ENCODE results near the gene PCYT1B. TPM values are rescaled to one million over a fixed set of nuclear protein-coding genes. Genes with fewer than 3 reads are reported as not detected.
"Not testable (repeated sequence)": the region's sequence is repeated elsewhere in the genome, so short reads cannot be mapped to it uniquely, and the experiment has no call there.

The PCYT1B gene
- total RNA-seq, 1 donor from 2014 or later, result 1.0 TPM

DNA sequence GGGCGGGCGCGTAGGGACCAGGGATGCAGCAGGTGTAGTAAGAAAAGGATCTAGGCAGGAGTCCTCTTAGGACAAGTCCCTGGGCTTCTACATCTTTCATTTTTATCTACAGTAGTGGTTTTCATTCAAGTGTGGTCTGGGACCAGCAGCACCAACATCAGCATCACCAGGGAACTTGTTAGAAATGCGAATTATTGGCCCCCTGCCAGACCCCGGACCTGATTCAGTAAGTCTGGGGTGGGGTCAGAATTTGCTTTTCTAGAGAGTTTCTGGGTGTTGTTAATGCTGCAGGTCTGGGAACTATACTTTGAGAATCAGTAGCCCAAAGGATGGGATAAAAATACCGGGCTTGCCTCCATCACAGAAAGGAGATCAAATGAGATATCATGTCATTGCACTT is 1.3 kb upstream of the PCYT1B start:
- peaks cover 3 to 5% (median 4%) of the 10 kb centered on the region in 3 donors for H3K4me1 ChIP-seq (ENCODE audit: control insufficient read depth in 3 of 3, insufficient read depth in 3 of 3, low read length in 3 of 3)
- H3K4me3 ChIP-seq (ENCODE audit: low read length in 3 of 3), result no peak overlapping the region
- H3K27ac ChIP-seq (ENCODE audit: low read depth, low read length), result no peak overlapping the region
- no peak overlapping the region for H3K9ac ChIP-seq (ENCODE audit: low read depth in 1 of 3, low read length in 3 of 3)
- peaks cover 0 to 5% (median 0%) of the 10 kb centered on the region in 3 donors for H3K27me3 ChIP-seq (ENCODE audit: control insufficient read depth in 3 of 3, insufficient read depth in 3 of 3, low read length in 3 of 3)
- H3K9me3 ChIP-seq (ENCODE audit: control insufficient read depth in 3 of 3, low read length in 3 of 3), result no peaks in the 10 kb centered on the region
- no peaks in the 10 kb centered on the region for H3K36me3 ChIP-seq (ENCODE audit: control insufficient read depth in 3 of 3, insufficient read depth in 3 of 3, low read length in 3 of 3)

DNA sequence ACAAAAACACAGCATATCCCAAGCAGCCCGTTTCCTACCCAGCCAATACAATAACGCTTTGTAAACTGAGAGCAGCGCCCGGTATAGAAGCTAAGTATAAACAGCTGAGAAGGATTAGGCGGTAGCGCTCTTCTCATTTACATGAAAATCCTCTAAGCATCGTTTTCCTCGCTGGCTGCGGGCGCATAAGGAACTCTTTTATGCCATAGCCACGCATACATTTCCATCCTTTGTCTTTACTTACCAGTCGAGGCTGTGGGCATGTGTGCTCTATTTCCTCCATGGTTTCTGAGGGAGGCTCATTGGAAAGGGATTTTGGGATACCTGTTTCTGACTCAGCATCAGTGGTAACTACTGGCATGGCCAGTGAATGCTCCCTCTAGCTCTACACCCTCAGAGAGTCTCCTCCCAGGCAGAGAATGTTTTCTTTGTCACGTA is 383 bp downstream of the PCYT1B start:
- Histone ChIP-seq H3K27ac (ENCODE audit: low read depth, low read length) (no peak overlapping the region), H3K36me3 (ENCODE audit: control insufficient read depth in 3 of 3, insufficient read depth in 3 of 3, low read length in 3 of 3) (no peaks in the 10 kb centered on the region), H3K4me1 (ENCODE audit: control insufficient read depth in 3 of 3, insufficient read depth in 3 of 3, low read length in 3 of 3) (peaks cover 3 to 5% (median 4%) of the 10 kb centered on the region in 3 donors), H3K4me3 (ENCODE audit: low read length in 3 of 3) (peak overlapping the region; percentile 10 to 35 (median 18)), H3K9me3 (ENCODE audit: control insufficient read depth in 3 of 3, low read length in 3 of 3) (no peaks in the 10 kb centered on the region), H3K9ac (ENCODE audit: low read depth in 1 of 3, low read length in 3 of 3) (no peak overlapping the region), H3K27me3 (ENCODE audit: control insufficient read depth in 3 of 3, insufficient read depth in 3 of 3, low read length in 3 of 3) (peaks cover 0 to 5% (median 0%) of the 10 kb centered on the region in 3 donors)

DNA sequence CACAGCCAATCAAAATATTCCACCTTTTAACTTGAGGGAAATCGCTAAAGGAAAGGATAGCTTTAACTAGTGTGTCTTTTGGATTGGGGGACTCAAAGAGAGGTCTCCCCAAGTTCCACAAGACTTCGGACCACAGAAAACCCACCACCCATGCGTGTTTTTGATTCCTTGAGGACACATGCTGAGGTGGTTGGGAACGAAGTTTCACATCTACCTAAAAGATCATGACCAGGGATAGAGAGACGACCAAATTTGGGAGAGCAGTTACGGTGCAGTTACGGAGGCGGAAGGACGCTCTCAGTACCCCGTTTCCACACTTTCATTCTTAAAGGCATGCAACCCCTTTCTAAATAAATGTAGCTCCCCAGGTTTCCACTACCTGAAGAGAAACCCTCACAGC is 1.1 kb downstream of the PCYT1B start:
- Histone ChIP-seq H3K27me3 (ENCODE audit: control insufficient read depth in 3 of 3, insufficient read depth in 3 of 3, low read length in 3 of 3) (peaks cover 0 to 5% (median 0%) of the 10 kb centered on the region in 3 donors), H3K36me3 (ENCODE audit: control insufficient read depth in 3 of 3, insufficient read depth in 3 of 3, low read length in 3 of 3) (no peaks in the 10 kb centered on the region), H3K9ac (ENCODE audit: low read depth in 1 of 3, low read length in 3 of 3) (no peak overlapping the region), H3K4me3 (ENCODE audit: low read length in 3 of 3) (no peak overlapping the region), H3K4me1 (ENCODE audit: control insufficient read depth in 3 of 3, insufficient read depth in 3 of 3, low read length in 3 of 3) (peaks cover 3 to 5% (median 4%) of the 10 kb centered on the region in 3 donors), H3K27ac (ENCODE audit: low read depth, low read length) (no peak overlapping the region), H3K9me3 (ENCODE audit: control insufficient read depth in 3 of 3, low read length in 3 of 3) (no peaks in the 10 kb centered on the region)

DNA sequence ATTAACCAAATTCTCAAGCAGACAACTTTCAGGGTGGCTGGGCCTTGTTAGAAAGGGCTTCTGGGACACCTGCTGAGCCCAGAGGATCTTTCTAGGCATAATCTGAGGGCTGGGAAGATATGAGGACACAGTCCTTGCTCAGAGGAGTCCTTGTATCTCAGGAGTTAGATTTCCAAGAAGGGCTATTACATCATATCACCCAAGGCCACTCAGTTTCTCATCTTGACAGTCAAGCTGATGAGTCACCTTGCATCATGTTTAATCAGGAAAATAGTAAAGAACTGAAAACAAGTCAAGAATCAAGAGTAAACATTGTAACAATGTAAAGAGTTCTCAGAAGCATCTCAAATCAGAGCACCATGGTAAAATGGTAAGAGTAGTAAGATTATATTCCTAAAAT is 4.0 kb downstream of the PCYT1B start:
- peaks cover 0 to 5% (median 0%) of the 10 kb centered on the region in 3 donors for H3K27me3 ChIP-seq (ENCODE audit: control insufficient read depth in 3 of 3, insufficient read depth in 3 of 3, low read length in 3 of 3)
- H3K36me3 ChIP-seq (ENCODE audit: control insufficient read depth in 3 of 3, insufficient read depth in 3 of 3, low read length in 3 of 3), result no peaks in the 10 kb centered on the region
- no peak overlapping the region for H3K4me3 ChIP-seq (ENCODE audit: low read length in 3 of 3)
- no peak overlapping the region for H3K27ac ChIP-seq (ENCODE audit: low read depth, low read length)
- no peak overlapping the region for H3K9ac ChIP-seq (ENCODE audit: low read depth in 1 of 3, low read length in 3 of 3)
- H3K9me3 ChIP-seq (ENCODE audit: control insufficient read depth in 3 of 3, low read length in 3 of 3), result no peaks in the 10 kb centered on the region
- H3K4me1 ChIP-seq (ENCODE audit: control insufficient read depth in 3 of 3, insufficient read depth in 3 of 3, low read length in 3 of 3), result peaks cover 3 to 5% (median 4%) of the 10 kb centered on the region in 3 donors

DNA sequence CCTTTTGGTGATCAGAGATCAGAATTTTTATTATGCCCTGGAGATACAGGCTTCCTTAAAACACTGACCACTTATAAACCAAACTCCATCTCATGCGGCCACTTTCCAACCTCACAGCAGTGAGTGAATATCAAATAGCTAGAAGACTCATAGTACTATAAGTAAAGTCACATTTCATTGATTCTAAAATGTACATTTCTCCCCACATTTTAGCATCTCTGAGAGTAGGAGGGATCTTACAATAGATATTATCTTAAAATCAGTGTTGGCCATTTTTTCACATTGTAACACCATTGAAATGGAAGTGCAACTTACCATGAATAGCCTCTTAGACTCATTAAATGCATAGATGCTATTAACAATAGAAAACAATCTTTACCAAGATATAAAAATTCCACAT is 17.4 kb downstream of the PCYT1B start:
- Histone ChIP-seq H3K27me3 (ENCODE audit: control insufficient read depth in 3 of 3, insufficient read depth in 3 of 3, low read length in 3 of 3) (no peaks in the 10 kb centered on the region), H3K9me3 (ENCODE audit: control insufficient read depth in 3 of 3, low read length in 3 of 3) (no peaks in the 10 kb centered on the region), H3K4me3 (ENCODE audit: low read length in 3 of 3) (no peak overlapping the region), H3K9ac (ENCODE audit: low read depth in 1 of 3, low read length in 3 of 3) (no peak overlapping the region), H3K4me1 (ENCODE audit: control insufficient read depth in 3 of 3, insufficient read depth in 3 of 3, low read length in 3 of 3) (no peaks in the 10 kb centered on the region), H3K27ac (ENCODE audit: low read depth, low read length) (no peak overlapping the region), H3K36me3 (ENCODE audit: control insufficient read depth in 3 of 3, insufficient read depth in 3 of 3, low read length in 3 of 3) (no peaks in the 10 kb centered on the region)

DNA sequence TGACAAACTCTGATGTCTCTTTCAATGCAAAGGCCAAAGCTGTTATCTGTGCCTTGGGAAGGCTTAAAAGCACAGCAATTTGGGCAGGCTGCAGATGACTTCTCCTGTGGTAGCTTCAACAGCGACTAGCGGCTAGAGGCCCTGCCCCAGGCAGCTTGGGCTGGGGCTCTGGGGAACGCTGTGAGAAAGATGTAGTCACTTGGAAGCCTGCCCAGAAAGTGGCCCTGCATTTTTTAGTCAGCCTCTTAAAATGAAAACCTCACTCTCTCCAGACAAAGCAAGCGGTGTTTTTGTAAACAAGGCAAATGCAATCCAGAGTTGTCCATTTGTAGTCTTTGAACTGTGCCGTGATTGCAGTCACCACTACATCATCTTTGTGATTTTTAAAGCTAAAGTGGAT is 27.5 kb downstream of the PCYT1B start:
- Histone ChIP-seq H3K27ac (ENCODE audit: low read depth, low read length) (no peak overlapping the region), H3K9ac (ENCODE audit: low read depth in 1 of 3, low read length in 3 of 3) (no peak overlapping the region), H3K9me3 (ENCODE audit: control insufficient read depth in 3 of 3, low read length in 3 of 3) (no peaks in the 10 kb centered on the region), H3K27me3 (ENCODE audit: control insufficient read depth in 3 of 3, insufficient read depth in 3 of 3, low read length in 3 of 3) (no peaks in the 10 kb centered on the region), H3K4me1 (ENCODE audit: control insufficient read depth in 3 of 3, insufficient read depth in 3 of 3, low read length in 3 of 3) (no peaks in the 10 kb centered on the region), H3K4me3 (ENCODE audit: low read length in 3 of 3) (no peak overlapping the region), H3K36me3 (ENCODE audit: control insufficient read depth in 3 of 3, insufficient read depth in 3 of 3, low read length in 3 of 3) (no peaks in the 10 kb centered on the region)

DNA sequence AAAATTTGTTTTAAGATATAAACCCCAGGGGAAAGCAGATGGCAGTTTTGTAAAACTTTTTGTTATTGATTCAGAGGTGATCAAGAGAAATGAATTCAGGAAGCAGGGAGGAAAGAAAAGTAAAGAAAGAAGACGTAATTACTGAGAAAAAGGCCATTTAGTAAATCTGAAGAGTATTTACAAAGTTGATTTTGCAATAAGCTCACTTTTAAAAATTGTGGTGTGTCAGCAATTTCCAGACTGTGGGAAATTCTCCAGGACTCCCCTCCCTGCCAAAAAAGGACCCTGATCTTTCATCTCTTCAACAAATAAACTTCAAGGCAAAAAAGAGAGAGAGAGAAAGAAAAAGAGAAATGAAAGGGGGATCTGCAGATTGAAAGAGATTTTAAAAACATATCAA is 36.6 kb downstream of the PCYT1B start:
- Histone ChIP-seq H3K9ac (ENCODE audit: low read depth in 1 of 3, low read length in 3 of 3) (no peak overlapping the region), H3K4me1 (ENCODE audit: control insufficient read depth in 3 of 3, insufficient read depth in 3 of 3, low read length in 3 of 3) (no peaks in the 10 kb centered on the region), H3K27ac (ENCODE audit: low read depth, low read length) (no peak overlapping the region), H3K36me3 (ENCODE audit: control insufficient read depth in 3 of 3, insufficient read depth in 3 of 3, low read length in 3 of 3) (no peaks in the 10 kb centered on the region), H3K4me3 (ENCODE audit: low read length in 3 of 3) (no peak overlapping the region), H3K9me3 (ENCODE audit: control insufficient read depth in 3 of 3, low read length in 3 of 3) (no peaks in the 10 kb centered on the region), H3K27me3 (ENCODE audit: control insufficient read depth in 3 of 3, insufficient read depth in 3 of 3, low read length in 3 of 3) (no peaks in the 10 kb centered on the region)

DNA sequence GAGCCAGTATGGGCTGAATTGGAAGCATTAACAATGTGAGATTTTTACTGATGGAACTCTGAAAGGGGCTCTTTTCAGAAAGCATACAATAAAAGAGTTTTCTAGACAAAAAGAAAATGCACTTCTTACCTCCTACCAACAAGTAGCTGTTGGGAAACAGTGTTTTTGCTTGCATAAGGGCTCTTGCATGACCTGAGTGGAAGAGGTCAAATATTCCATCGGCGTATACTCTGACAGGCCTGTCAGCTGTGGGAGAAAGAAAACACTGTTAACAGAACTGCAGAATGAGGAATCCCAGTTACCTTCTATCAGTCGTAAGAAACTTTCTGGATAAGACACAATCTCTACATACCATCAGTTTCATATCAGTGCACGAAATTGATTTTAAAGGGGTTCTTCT is 39.5 kb downstream of the PCYT1B start:
- H3K4me3 ChIP-seq (ENCODE audit: low read length in 3 of 3), result no peak overlapping the region
- H3K4me1 ChIP-seq (ENCODE audit: control insufficient read depth in 3 of 3, insufficient read depth in 3 of 3, low read length in 3 of 3), result no peaks in the 10 kb centered on the region
- H3K27me3 ChIP-seq (ENCODE audit: control insufficient read depth in 3 of 3, insufficient read depth in 3 of 3, low read length in 3 of 3), result no peaks in the 10 kb centered on the region
- H3K36me3 ChIP-seq (ENCODE audit: control insufficient read depth in 3 of 3, insufficient read depth in 3 of 3, low read length in 3 of 3), result no peaks in the 10 kb centered on the region
- no peak overlapping the region for H3K27ac ChIP-seq (ENCODE audit: low read depth, low read length)
- no peak overlapping the region for H3K9ac ChIP-seq (ENCODE audit: low read depth in 1 of 3, low read length in 3 of 3)
- no peaks in the 10 kb centered on the region for H3K9me3 ChIP-seq (ENCODE audit: control insufficient read depth in 3 of 3, low read length in 3 of 3)

DNA sequence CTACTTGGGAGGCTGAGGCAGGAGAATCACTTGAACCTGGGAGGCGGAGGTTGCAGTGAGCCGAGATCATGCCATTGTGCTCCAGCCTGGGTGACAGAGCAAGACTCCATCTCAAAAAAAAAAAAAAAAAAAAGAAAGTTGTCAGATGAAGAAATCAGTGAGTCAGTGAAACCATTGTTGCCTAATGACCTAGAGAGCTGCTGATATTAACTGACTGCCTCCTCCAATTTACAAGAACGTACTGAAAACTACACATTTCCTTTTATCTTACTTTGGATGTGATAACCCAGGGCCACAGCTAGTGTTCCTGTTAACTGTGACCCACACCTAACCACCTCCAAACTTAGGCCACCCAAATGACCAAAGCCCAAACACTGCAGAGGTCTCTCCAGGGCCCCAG is 41.2 kb downstream of the PCYT1B start:
- H3K36me3 ChIP-seq (ENCODE audit: control insufficient read depth in 3 of 3, insufficient read depth in 3 of 3, low read length in 3 of 3); H3K4me3 ChIP-seq (ENCODE audit: low read length in 3 of 3); H3K4me1 ChIP-seq (ENCODE audit: control insufficient read depth in 3 of 3, insufficient read depth in 3 of 3, low read length in 3 of 3); H3K9ac ChIP-seq (ENCODE audit: low read depth in 1 of 3, low read length in 3 of 3); H3K27me3 ChIP-seq (ENCODE audit: control insufficient read depth in 3 of 3, insufficient read depth in 3 of 3, low read length in 3 of 3); H3K27ac ChIP-seq (ENCODE audit: low read depth, low read length); H3K9me3 ChIP-seq (ENCODE audit: control insufficient read depth in 3 of 3, low read length in 3 of 3): not testable (repeated sequence)

DNA sequence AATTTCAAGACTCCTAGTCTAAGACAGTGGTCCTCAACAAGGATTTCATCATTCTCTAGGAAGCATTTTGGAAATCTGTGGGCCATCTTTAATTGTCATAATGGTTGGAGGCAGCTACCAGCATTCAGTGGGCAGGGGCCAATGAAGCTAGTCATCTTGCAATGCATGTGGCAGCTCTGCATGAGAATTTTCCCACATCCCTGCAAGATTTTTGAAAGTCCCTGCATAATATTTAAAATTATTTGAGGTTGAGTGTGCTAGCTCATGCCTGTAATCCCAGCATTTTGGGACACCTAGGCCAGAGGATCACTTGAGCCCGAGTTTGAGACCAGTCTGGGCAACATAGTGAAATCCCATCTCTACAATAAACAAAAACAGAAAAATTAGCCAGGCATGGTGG is 44.0 kb downstream of the PCYT1B start:
- no peaks in the 10 kb centered on the region for H3K36me3 ChIP-seq (ENCODE audit: control insufficient read depth in 3 of 3, insufficient read depth in 3 of 3, low read length in 3 of 3)
- no peak overlapping the region for H3K27ac ChIP-seq (ENCODE audit: low read depth, low read length)
- H3K9me3 ChIP-seq (ENCODE audit: control insufficient read depth in 3 of 3, low read length in 3 of 3), result no peaks in the 10 kb centered on the region
- H3K4me1 ChIP-seq (ENCODE audit: control insufficient read depth in 3 of 3, insufficient read depth in 3 of 3, low read length in 3 of 3), result no peaks in the 10 kb centered on the region
- H3K9ac ChIP-seq (ENCODE audit: low read depth in 1 of 3, low read length in 3 of 3), result no peak overlapping the region
- no peak overlapping the region for H3K4me3 ChIP-seq (ENCODE audit: low read length in 3 of 3)
- H3K27me3 ChIP-seq (ENCODE audit: control insufficient read depth in 3 of 3, insufficient read depth in 3 of 3, low read length in 3 of 3), result no peaks in the 10 kb centered on the region

DNA sequence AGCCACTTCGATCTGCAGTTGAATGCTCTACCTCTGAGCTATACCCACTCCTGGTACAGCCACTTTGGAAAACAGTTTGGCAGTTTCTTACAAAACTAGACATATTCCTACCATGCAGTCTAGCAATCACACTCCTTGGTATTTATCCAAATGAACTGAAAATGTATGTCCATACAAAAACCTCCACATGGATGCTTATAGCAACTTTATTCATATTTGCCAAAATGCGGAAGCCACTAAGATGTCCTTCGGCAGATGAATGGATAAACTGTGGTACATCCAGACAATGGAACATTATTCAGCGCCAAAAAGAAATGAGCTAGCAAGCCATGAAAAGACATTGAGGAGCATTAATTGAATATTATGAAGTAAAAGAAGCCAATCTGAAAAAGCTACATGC is 45.3 kb downstream of the PCYT1B start:
- Histone ChIP-seq H3K4me3 (ENCODE audit: low read length in 3 of 3) (no peak overlapping the region), H3K4me1 (ENCODE audit: control insufficient read depth in 3 of 3, insufficient read depth in 3 of 3, low read length in 3 of 3) (no peaks in the 10 kb centered on the region), H3K9ac (ENCODE audit: low read depth in 1 of 3, low read length in 3 of 3) (no peak overlapping the region)

More for the DNA sequence above, 45.3 kb downstream of the PCYT1B start:
- Histone ChIP-seq H3K27ac (ENCODE audit: low read depth, low read length) (no peak overlapping the region), H3K36me3 (ENCODE audit: control insufficient read depth in 3 of 3, insufficient read depth in 3 of 3, low read length in 3 of 3) (no peaks in the 10 kb centered on the region), H3K9me3 (ENCODE audit: control insufficient read depth in 3 of 3, low read length in 3 of 3) (no peaks in the 10 kb centered on the region), H3K27me3 (ENCODE audit: control insufficient read depth in 3 of 3, insufficient read depth in 3 of 3, low read length in 3 of 3) (peaks cover 0 to 5% (median 0%) of the 10 kb centered on the region in 3 donors)

Data from skeletal muscle tissue (tissue), 4 donors.